GM12872 (cell line): ENCODE data around the gene ISG20L2.

ENCODE experiments used
- TF ChIP-seq, protein P1 (sequence below): IDR thresholded peaks from 3 replicates; pipeline ENCODE4 v1.5.1; 2011; ENCODE audit warnings: low read depth, mild to moderate bottlenecking, low read length, moderate library complexity; ENCODE audit not compliant: insufficient read depth

Gene ISG20L2

DNA sequence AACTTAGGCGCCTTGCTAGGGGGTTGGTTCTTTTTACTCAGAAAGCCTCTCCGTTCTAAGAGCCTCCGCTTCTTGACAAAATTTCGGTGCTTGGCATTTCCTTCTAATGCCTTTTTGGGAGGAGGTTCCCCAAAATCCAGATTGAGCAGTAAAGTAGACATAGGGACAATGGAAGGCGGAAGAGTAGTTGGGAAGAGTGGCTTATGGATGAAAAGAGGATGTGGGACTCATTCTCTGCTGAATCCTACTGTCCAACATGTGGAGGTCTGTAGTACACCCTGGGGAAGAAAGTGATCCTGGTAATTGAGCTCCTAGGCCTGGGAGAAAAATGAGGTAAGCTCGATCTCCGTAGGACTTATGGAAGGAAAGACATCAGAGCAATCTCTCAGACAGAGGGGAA is 1.1 kb downstream of the ISG20L2 start:
- TF ChIP-seq, protein P1, sequence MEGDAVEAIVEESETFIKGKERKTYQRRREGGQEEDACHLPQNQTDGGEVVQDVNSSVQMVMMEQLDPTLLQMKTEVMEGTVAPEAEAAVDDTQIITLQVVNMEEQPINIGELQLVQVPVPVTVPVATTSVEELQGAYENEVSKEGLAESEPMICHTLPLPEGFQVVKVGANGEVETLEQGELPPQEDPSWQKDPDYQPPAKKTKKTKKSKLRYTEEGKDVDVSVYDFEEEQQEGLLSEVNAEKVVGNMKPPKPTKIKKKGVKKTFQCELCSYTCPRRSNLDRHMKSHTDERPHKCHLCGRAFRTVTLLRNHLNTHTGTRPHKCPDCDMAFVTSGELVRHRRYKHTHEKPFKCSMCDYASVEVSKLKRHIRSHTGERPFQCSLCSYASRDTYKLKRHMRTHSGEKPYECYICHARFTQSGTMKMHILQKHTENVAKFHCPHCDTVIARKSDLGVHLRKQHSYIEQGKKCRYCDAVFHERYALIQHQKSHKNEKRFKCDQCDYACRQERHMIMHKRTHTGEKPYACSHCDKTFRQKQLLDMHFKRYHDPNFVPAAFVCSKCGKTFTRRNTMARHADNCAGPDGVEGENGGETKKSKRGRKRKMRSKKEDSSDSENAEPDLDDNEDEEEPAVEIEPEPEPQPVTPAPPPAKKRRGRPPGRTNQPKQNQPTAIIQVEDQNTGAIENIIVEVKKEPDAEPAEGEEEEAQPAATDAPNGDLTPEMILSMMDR = no peak

DNA sequence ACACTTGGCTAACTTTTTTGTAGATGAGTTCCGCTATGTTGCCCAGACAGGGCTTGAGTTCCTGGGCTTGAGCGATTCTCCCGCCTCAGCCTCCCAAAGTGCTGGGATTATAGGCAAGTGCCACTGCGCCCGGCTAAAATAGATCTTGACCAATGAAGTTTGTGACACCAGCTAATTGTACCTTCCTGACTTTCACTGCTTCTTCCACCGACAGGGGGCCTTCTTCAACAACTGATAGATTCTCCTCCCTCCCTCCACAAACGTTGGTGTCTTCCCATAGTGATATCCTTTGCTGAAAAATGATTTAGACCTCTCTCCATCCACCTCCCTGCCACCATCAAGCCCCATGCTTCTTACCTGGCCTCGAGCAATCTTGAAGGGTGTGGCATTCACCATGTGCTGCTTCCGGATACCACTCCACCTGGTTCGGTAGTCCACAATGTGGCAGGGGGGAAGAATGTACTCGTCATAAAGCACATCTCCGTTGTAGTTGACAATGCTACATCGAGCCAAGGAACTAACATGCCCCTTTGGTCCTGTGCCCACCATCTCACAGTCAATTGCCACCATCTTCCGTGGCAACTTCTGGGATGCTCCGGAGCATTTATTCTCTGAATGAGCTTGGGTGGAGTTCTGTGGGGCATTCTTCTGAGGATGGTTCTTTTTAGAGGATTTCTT is 1.9 kb downstream of the ISG20L2 start:
- TF ChIP-seq, protein P1 = peak; percentile 85

DNA sequence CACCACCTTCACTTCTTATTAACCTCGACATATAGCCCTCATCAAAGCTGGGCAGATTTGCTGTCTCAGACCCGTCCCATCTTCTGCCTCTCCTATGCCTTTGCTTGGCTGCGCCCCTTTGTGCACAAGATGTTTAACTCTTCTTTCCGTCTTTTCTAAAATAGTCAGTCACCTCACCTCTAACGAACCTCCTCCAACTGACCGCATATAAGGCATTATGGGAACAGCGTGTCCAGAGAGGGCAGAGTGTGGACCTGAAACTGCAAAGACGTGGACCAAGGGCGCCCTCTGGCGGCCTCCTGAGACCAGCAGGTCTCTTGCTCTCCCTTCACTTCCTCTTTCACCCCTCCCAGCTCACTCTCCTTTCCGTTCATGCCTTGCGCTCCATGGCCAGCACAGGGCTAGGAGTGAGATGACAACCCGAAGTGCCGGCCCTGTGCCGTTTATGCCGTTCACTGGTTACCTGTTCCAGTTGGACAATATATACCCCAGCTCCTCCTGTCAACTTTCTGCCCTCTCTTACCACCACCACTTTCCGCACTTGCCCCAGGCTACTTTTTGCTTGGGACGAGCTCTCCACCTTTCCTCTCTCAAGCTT is 2.8 kb downstream of the ISG20L2 start:
- TF ChIP-seq, protein P1 = peak; percentile 99

DNA sequence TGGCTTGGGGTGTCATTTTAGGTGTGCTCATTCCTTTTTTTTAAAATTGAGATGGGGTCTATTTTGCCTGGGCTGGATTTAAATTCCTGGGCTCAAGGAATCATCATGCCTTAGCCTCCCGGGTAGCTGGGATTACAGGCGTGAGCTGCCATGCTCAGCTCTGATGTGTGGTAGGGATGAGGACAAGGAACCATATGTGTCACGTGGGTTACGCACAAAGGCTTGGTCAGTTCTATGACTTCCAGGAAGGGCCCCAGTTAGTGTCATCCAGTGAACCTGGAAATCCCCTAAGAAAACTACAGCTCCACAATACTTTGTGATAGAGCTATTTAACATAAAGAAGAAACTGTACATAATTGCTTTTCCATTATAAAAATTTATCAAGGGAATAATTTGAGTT is 7.0 kb downstream of the ISG20L2 start:
- TF ChIP-seq, protein P1 = no peak

DNA sequence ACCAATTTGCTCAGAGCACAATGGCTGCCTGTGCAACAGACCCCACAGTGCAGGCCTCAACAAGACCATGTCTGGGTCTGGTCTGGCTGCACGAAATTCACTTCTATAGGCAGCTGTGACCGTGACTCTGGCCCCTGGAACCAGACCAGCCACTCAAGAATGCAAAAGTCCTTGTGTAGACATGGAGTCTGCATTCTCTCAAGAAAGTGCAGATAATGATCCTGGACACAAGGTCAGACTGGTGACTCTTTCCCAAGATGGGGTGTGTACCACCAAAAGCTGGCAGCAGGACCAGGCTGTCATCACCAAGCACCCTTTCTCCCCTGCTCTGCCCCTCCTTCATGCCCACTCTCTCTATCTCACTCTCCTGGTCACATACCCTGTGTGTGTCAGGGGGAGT is 7.4 kb downstream of the ISG20L2 start:
- TF ChIP-seq, protein P1 = no peak

DNA sequence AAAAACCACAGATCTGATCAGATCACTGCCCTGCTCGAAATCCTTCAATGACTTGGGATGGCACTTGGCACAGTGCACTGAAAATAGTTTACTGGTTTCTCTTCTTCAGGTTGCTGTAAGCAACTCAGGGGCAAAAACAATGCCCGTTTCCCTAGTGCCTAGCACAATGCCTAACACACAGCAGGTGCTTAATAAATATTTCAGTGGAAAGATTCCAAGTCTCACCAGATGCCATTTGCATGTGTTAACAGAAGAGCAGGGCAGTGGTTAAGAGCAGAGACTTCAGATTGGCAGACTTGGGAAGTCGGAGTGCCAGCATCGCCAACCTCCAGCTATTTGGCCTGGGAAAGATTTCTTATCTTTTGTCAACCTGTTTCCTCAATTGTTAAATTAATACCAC is 11.2 kb downstream of the ISG20L2 start:
- TF ChIP-seq, protein P1 = no peak

DNA sequence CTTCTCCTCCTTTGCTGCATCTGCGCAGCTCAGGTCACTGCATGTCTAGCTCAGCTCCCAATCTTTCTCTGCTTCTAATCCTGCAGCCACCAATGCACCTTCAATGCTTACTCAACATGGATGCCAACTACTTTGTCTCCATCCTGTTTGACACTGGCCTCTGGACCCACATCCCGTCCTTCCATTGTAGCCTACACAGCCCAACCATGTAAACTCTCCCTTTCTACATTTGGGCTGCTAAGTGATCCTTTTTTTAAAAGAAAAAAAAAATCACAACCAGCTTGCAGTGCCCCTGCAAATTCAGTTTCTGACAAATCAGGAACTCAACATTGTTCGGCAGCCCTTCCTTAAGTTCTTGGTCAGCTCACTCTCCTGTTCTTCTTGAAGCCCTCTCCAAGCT is 13.7 kb downstream of the ISG20L2 start:
- TF ChIP-seq, protein P1 = no peak

DNA sequence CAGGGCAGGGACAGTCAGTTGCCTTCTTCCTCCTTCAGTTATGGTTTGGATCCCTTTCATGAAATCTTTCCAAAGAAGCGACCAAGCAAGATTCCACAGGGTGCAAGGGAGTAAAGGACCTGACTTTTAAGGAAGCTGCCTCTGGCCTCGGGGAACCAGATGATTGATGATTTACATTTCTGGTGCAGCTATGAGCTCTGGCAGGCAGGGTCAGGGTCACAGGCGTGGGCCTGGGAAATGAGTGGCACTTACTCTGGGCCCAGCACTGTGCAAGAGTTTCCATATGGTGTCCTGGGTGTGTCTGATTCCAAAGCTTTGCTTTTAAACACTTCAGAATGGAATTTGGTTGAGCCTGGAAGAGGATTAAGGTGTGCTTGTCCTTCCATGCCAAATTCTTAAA is 15.9 kb downstream of the ISG20L2 start:
- TF ChIP-seq, protein P1 = no peak
